Lower leg skin (tissue), 4 donors: ENCODE measurements around the gene PDLIM5. TPM values are rescaled to one million over a fixed set of nuclear protein-coding genes. Genes with fewer than 3 reads are reported as not detected.
"Not testable (repeated sequence)": the region's sequence is repeated elsewhere in the genome, so short reads cannot be mapped to it uniquely, and the experiment has no call there.

Experiments
- DNase-seq, 2 donors: peaks; one replicate each; pipeline ENCODE4 v3.0.0-alpha.2; 2019; ENCODE audit warnings: low spot score in 2 of 2
- H3K4me3 ChIP-seq: fragments of 200-600 bp; sonication (generic); 2 replicates; pipeline ENCODE4 v1.5.1; 2017; ENCODE audit warnings: mild to moderate bottlenecking, low read depth; ENCODE audit not compliant: poor library complexity, severe bottlenecking
- CTCF ChIP-seq, 3 donors: fragments of 450-650 bp; IDR thresholded peaks; one replicate each; pipeline ENCODE4 v1.5.1; 2016; ENCODE audit warnings: antibody characterized with exemption in 3 of 3, mild to moderate bottlenecking in 3 of 3, moderate library complexity in 2 of 3
- POLR2A ChIP-seq, 2 donors: fragments of 450-650 bp; IDR thresholded peaks; one replicate each; pipeline ENCODE4 v1.6.1; 2016 to 2017; ENCODE audit warnings: antibody characterized with exemption in 2 of 2, mild to moderate bottlenecking in 1 of 2, moderate library complexity in 1 of 2
- WGBS, 2 donors: methylation state at CpG; one replicate each; pipeline ENCODE4 v1.1.5; 2018; 5-methylcytosine and 5-hydroxymethylcytosine counted together
- intact Hi-C: fragments of 100-400 bp; cut with DNase I; formaldehyde crosslinking; loops from one replicate; pipeline ENCODE4 v1.15.0; 2023; ENCODE audit warnings: low total_unique reads
- total RNA-seq, 4 donors: library from RNA; depleted of rRNA; stranded (reverse); fragments of >200 nt; gene quantifications; one replicate each; pipeline ENCODE4 v1.1.0, GENCODE V29; 2016

The PDLIM5 gene
- total RNA-seq, 4 donors from 2014 or later = 65.8 to 81.4 (median 72.0) TPM

- no peak for TF ChIP-seq POLR2A (IDR thresholded peaks at IDR 0.05)
- TF ChIP-seq CTCF (IDR thresholded peaks at IDR 0.05) = no peak
- intact Hi-C loops = no loop called here
- DNase-seq = no peak
- no peak overlapping the region for H3K4me3 ChIP-seq
- WGBS, 2 donors = 58 to 95% methylated on average over 3 of the region's 3 CpGs
Observed at GRCh38 chr4:94660614-94661013, 208.9 kb downstream of the PDLIM5 start.

- WGBS, 2 donors = 94 to 99% methylated on average over 5 of the region's 5 CpGs
- H3K4me3 ChIP-seq, DNase-seq, intact Hi-C loops: not testable (repeated sequence)
Observed at GRCh38 chr4:94665021-94665420, 213.3 kb downstream of the PDLIM5 start.

GRCh38 chr4:94665500-94666404, 214.0 kb downstream of the PDLIM5 start:
- WGBS, 2 donors = 72 to 83% methylated on average over 3 of the region's 3 CpGs
- TF ChIP-seq POLR2A (IDR thresholded peaks at IDR 0.05) (no peak), CTCF (IDR thresholded peaks at IDR 0.05) (no peak)
- no peak for DNase-seq
- intact Hi-C loops = no loop called here
- H3K4me3 ChIP-seq = no peak overlapping the region

- H3K4me3 ChIP-seq = no peak overlapping the region
- no peak for TF ChIP-seq POLR2A (IDR thresholded peaks at IDR 0.05)
- TF ChIP-seq CTCF (IDR thresholded peaks at IDR 0.05) = no peak
- intact Hi-C loops = no loop called here
- WGBS, 2 donors = 70 to 75% methylated on average over 7 of the region's 7 CpGs
- no peak for DNase-seq
Observed at GRCh38 chr4:94668724-94669123, 217.0 kb downstream of the PDLIM5 start.

GRCh38 chr4:94669672-94670664, 218.2 kb downstream of the PDLIM5 start:
- DNase-seq = no peak
- intact Hi-C loops = no loop called here
- no peak overlapping the region for H3K4me3 ChIP-seq
- WGBS, 2 donors = 87 to 89% methylated on average over 6 of the region's 6 CpGs
- TF ChIP-seq CTCF (IDR thresholded peaks at IDR 0.05) (no peak), POLR2A (IDR thresholded peaks at IDR 0.05) (no peak)

GRCh38 chr4:94671113-94671512, 219.4 kb downstream of the PDLIM5 start:
- H3K4me3 ChIP-seq = no peak overlapping the region
- TF ChIP-seq CTCF (IDR thresholded peaks at IDR 0.05) = no peak
- no peak for TF ChIP-seq POLR2A (IDR thresholded peaks at IDR 0.05)
- intact Hi-C loops = no loop called here
- DNase-seq = no peak
- WGBS, 2 donors = 74 to 95% methylated on average over 5 of the region's 5 CpGs
